SW480 (cell line): ENCODE data around the gene ATP13A1.

Experiments
- DNase-seq: peaks from one replicate; pipeline ENCODE4 v3.0.0-alpha.2; 2016; ENCODE audit warnings: low spot score

ATP13A1 gene

GRCh38 chr19:19643158-19644053 is 20.1 kb downstream of the ATP13A1 start, which contains the start of gene GMIP:
TSS of gene GMIP (minus strand) at chr19:19643657. CDS start at chr19:19643529, 128 bp downstream.
- DNase-seq = peak; percentile 81

GRCh38 chr19:19642506-19643157 is 20.8 kb downstream of the ATP13A1 start:
- DNase-seq = peak; percentile 43

GRCh38 chr19:19637523-19638251 is 25.8 kb downstream of the ATP13A1 start:
- DNase-seq = no peak

GRCh38 chr19:19637186-19637522 is 26.3 kb downstream of the ATP13A1 start:
- DNase-seq = no peak

GRCh38 chr19:19636573-19637185 is 26.8 kb downstream of the ATP13A1 start:
- no peak for DNase-seq

GRCh38 chr19:19635313-19635702 is 28.2 kb downstream of the ATP13A1 start:
- DNase-seq = no peak

- DNase-seq = no peak
These were observed 28.8 kb downstream of the ATP13A1 start for GRCh38 chr19:19634516-19635312.

- no peak for DNase-seq
These were observed 29.6 kb downstream of the ATP13A1 start for GRCh38 chr19:19633711-19634515.

GRCh38 chr19:19632661-19633060 is 30.8 kb downstream of the ATP13A1 start:
- DNase-seq = no peak

- DNase-seq = no peak
These were observed 32.1 kb downstream of the ATP13A1 start for GRCh38 chr19:19631346-19631745.

- no peak for DNase-seq
These were observed 33.0 kb downstream of the ATP13A1 start for GRCh38 chr19:19630426-19630825.

GRCh38 chr19:19630062-19630414 is 33.4 kb downstream of the ATP13A1 start:
- DNase-seq = no peak

- DNase-seq = peak; percentile 97
These were observed 34.9 kb downstream of the ATP13A1 start for GRCh38 chr19:19628501-19629134.

- peak; percentile 82 for DNase-seq
These were observed 35.6 kb downstream of the ATP13A1 start, which contains the start of gene LPAR2 for GRCh38 chr19:19627621-19628500. TSS of gene LPAR2 (minus strand) at chr19:19628220. CDS start at chr19:19627275, 945 bp downstream.

GRCh38 chr19:19626516-19627472 is 36.7 kb downstream of the ATP13A1 start:
- DNase-seq = no peak

- no peak for DNase-seq
These were observed 39.4 kb downstream of the ATP13A1 start for GRCh38 chr19:19624032-19624570.

- no peak for DNase-seq
These were observed 40.1 kb downstream of the ATP13A1 start for GRCh38 chr19:19623383-19623782.

- no peak for DNase-seq
These were observed 43.6 kb downstream of the ATP13A1 start for GRCh38 chr19:19619849-19620210.
